ENCODE results near the gene CBX5. TPM values are rescaled to one million over a fixed set of nuclear protein-coding genes. Genes with fewer than 3 reads are reported as not detected.

Gene CBX5
- total and polyA plus RNA-seq, 10 of the 15 experiments (the other 5 are each of a cell fraction or from before 2014, with no cell fraction given), result 46.7 to 138 (median 74.6) TPM

- H3K79me2 ChIP-seq (ENCODE audit: control insufficient read depth, insufficient read depth, low read length), result no peaks in the 10 kb centered on the region
- FAIRE-seq, result no peak
- no peak overlapping the region for H3K4me3 ChIP-seq
- no TSS peak for BruUV-seq (replicated peaks)
- ChIA-PET RAD21 (ENCODE audit: unreplicated experiment) (interaction anchor here (0.6 to 3.7 kb wide), 14 partner anchors 19 to 235 kb away, joined by 3 to 18 read pairs (median 4); partner anchors contain the start of genes CBX5 and COPZ1), CTCF (interaction anchor here (0.7 to 5.5 kb wide), 22 partner anchors 9 to 224 kb away, joined by 3 to 83 read pairs (median 4); partner anchors contain the start of genes COPZ1 and HOXC4), POLR2A (no interaction called here), SMC1A (ENCODE audit: uncharacterized antibody, unreplicated experiment) (interaction anchor here (0.7 to 3.3 kb wide), 15 partner anchors 9 to 162 kb away, joined by 3 to 12 read pairs (median 4); partner anchors contain the start of genes CBX5, COPZ1 and HNRNPA1)
- H3K9me3 ChIP-seq (replicated peaks; ENCODE audit: control insufficient read depth, insufficient read depth, low read length), result no peaks in the 10 kb centered on the region
- H4K20me1 ChIP-seq (ENCODE audit: control insufficient read depth, insufficient read depth), result no peaks in the 10 kb centered on the region
- no peak overlapping the region for H3K9ac ChIP-seq (ENCODE audit: control insufficient read depth, insufficient read depth, low read length)
- DNase-seq (ENCODE audit: low read depth, low spot score), result no peak
- no peak overlapping the region for H3K27ac ChIP-seq (ENCODE audit: control insufficient read depth, insufficient read depth)
- in situ Hi-C loops (cut with MboI) (no loop called here), intact Hi-C loops (cut with micrococcal nuclease; ENCODE audit: unreplicated experiment) (loop anchor here (1.0 to 2.0 kb wide), 3 partner anchors 60 to 148 kb away; partner anchors contain the start of genes CBX5 and HNRNPA1)
- ATAC-seq, result no peak
- H3K36me3 ChIP-seq (ENCODE audit: control insufficient read depth in 2 of 2, insufficient read depth in 2 of 2, low read length in 1 of 2), result no peaks in the 10 kb centered on the region
- H3K4me1 ChIP-seq (ENCODE audit: control insufficient read depth, insufficient read depth, low read length), result peaks cover 26% of the 10 kb centered on the region
- H2AFZ ChIP-seq (ENCODE audit: control insufficient read depth, low read depth, low read length), result no peak overlapping the region
- 29% methylated on average over 5 of the region's 7 CpGs for WGBS (ENCODE audit: insufficient coverage, insufficient replicate concordance, low lambda C conversion rate, missing lambda C conversion rate)
- no peak overlapping the region for H3K4me2 ChIP-seq (ENCODE audit: control insufficient read depth, insufficient read depth)
- H3K27me3 ChIP-seq (replicated peaks in 1 of 2; ENCODE audit: control insufficient read depth in 2 of 2, insufficient read depth in 2 of 2, low read length in 1 of 2), result peaks cover 0 to 1% of the 10 kb centered on the region in 2 experiments; a peak in 1 of 4 replicates
- TF ChIP-seq E4F1 (IDR thresholded peaks at IDR 0.05; ENCODE audit: borderline replicate concordance, partially characterized antibody), result no peak
- no peak for TF ChIP-seq SMAD1 (IDR thresholded peaks at IDR 0.05; ENCODE audit: low read depth, partially characterized antibody)
- TF ChIP-seq BCLAF1 (IDR thresholded peaks at IDR 0.05), result no peak
- no peak for TF ChIP-seq MEF2A (IDR thresholded peaks at IDR 0.05; ENCODE audit: insufficient read depth, low read depth, low read length)
- TF ChIP-seq REST (IDR thresholded peaks at IDR 0.05; ENCODE audit: low read depth, low read length), result no peak
- no peak for TF ChIP-seq NFIC (IDR thresholded peaks at IDR 0.05; ENCODE audit: low read depth, low read length)
- TF ChIP-seq ATF3 (IDR thresholded peaks at IDR 0.05; ENCODE audit: borderline replicate concordance, extremely low read depth, low read depth, low read length), result no peak
- no peak for TF ChIP-seq PAX8 (IDR thresholded peaks at IDR 0.05)
- TF ChIP-seq CEBPB (IDR thresholded peaks at IDR 0.05; ENCODE audit: borderline replicate concordance in 1 of 2, low read depth in 2 of 2, low read length in 2 of 2), result no peak
- TF ChIP-seq MTA2 (IDR thresholded peaks at IDR 0.05; ENCODE audit: low read depth), result no peak
- no peak for TF ChIP-seq POLR2A (IDR thresholded peaks at IDR 0.05; ENCODE audit: low read depth, low read length)
- no peak for TF ChIP-seq BHLHE40 (IDR thresholded peaks at IDR 0.05; ENCODE audit: borderline replicate concordance in 1 of 2, low read depth in 2 of 2, low read length in 1 of 2)
These were observed 59.4 kb downstream of the CBX5 start for GRCh38 chr12:54220567-54220966.

Measured in GM12878 (cell line).